GM23338 (cell line): ENCODE measurements around the gene COPA.

Experiments used
- CREB1 ChIP-seq: fragments of 250-450 bp; sonication (Bioruptor Pico); IDR thresholded peaks from 2 replicates; pipeline ENCODE4 v1.5.0; 2020; ENCODE audit warnings: low read depth, mild to moderate bottlenecking, moderate library complexity
- CTCF ChIP-seq, 2 experiments: fragments of 200-600 bp in 1 of 2; sonication (generic) in 1 of 2; conservative IDR thresholded peaks; 2 replicates each; pipeline versions ENCODE4 v1.5.1 to v1.6.1; 2016 to 2017; ENCODE audit warnings: antibody characterized with exemption in 2 of 2, low read depth in 2 of 2, mild to moderate bottlenecking in 2 of 2, moderate library complexity in 1 of 2
- EZH2 ChIP-seq: fragments of 200-600 bp; sonication (generic); IDR thresholded peaks from one replicate; pipeline ENCODE4 v1.8.0; 2017; ENCODE audit warnings: antibody characterized with exemption, mild to moderate bottlenecking, low read depth; ENCODE audit not compliant: unreplicated experiment
- EZH2phosphoT487 ChIP-seq: fragments of 200-600 bp; sonication (generic); IDR thresholded peaks from one replicate; pipeline ENCODE4 v1.8.1; 2018; ENCODE audit warnings: antibody characterized with exemption; ENCODE audit not compliant: unreplicated experiment
- JUNB ChIP-seq: IDR thresholded peaks from one replicate; pipeline ENCODE4 v1.6.1; 2016; ENCODE audit warnings: antibody characterized with exemption; ENCODE audit not compliant: unreplicated experiment
- POLR2AphosphoS5 ChIP-seq: IDR thresholded peaks from 2 replicates; pipeline ENCODE4 v1.6.1; 2016; ENCODE audit warnings: antibody characterized with exemption, low read depth
- REST ChIP-seq: IDR thresholded peaks from one replicate; pipeline ENCODE4 v1.6.1; 2018; ENCODE audit warnings: antibody characterized with exemption; ENCODE audit not compliant: unreplicated experiment
- STAT1 ChIP-seq: IDR thresholded peaks from one replicate; pipeline ENCODE4 v1.6.1; 2016; ENCODE audit warnings: antibody characterized with exemption; ENCODE audit not compliant: unreplicated experiment
- ZNF331 ChIP-seq: fragments of 250-450 bp; sonication (Bioruptor Pico); IDR thresholded peaks from 2 replicates; pipeline ENCODE4 v1.5.0; 2020; ENCODE audit warnings: low read depth, mild to moderate bottlenecking, moderate library complexity

GRCh38 chr1:160260406-160261382 is 82.4 kb downstream of the COPA start:
- no peak for TF ChIP-seq CTCF (conservative IDR thresholded peaks at IDR 0.05; ENCODE audit: low read depth in 2 of 2)
- TF ChIP-seq CREB1 (CRISPR knock-in tag), result no peak
- TF ChIP-seq REST, result no peak
- no peak for TF ChIP-seq EZH2phosphoT487
- TF ChIP-seq STAT1, result no peak
- no peak for TF ChIP-seq EZH2
- TF ChIP-seq POLR2AphosphoS5, result no peak
- TF ChIP-seq ZNF331, result no peak
- no peak for TF ChIP-seq JUNB
